HCT116 (cell line): ENCODE results near the gene CYP27A1.

Experiments used
- CEBPB ChIP-seq: IDR thresholded peaks from 2 replicates; pipeline ENCODE4 v1.6.1; 2012; ENCODE audit warnings: low read depth
- EZH2 ChIP-seq: fragments of 200-600 bp; sonication (generic); IDR thresholded peaks from 2 replicates; pipeline ENCODE4 v1.6.1; 2017; ENCODE audit warnings: antibody characterized with exemption, mixed run types
- EZH2phosphoT487 ChIP-seq: fragments of 200-600 bp; IDR thresholded peaks from 2 replicates; pipeline ENCODE4 v1.6.1; 2018; ENCODE audit warnings: antibody characterized with exemption, borderline replicate concordance
- JUND ChIP-seq: IDR thresholded peaks from 2 replicates; pipeline ENCODE4 v1.6.1; 2012
- POLR2A ChIP-seq: IDR thresholded peaks from 2 replicates; pipeline ENCODE4 v1.7.0; 2011; ENCODE audit warnings: borderline replicate concordance; ENCODE audit not compliant: insufficient read depth, insufficient read length; ENCODE audit errors: extremely low read depth
- POLR2AphosphoS5 ChIP-seq: IDR thresholded peaks from 2 replicates; pipeline ENCODE4 v1.6.1; 2011; ENCODE audit warnings: mild to moderate bottlenecking, low read depth, low read length, moderate library complexity
- SP1 ChIP-seq: IDR thresholded peaks from 2 replicates; pipeline ENCODE4 v1.6.1; 2012; ENCODE audit warnings: low read depth
- SRF ChIP-seq: IDR thresholded peaks from 2 replicates; pipeline ENCODE4 v1.6.1; 2012; ENCODE audit warnings: low read depth
- YY1 ChIP-seq: IDR thresholded peaks from 2 replicates; pipeline ENCODE4 v1.6.1; 2011; ENCODE audit warnings: low read length, low read depth, moderate library complexity, mild to moderate bottlenecking; ENCODE audit not compliant: insufficient replicate concordance; ENCODE audit errors: extremely low read depth
- ZNF274 ChIP-seq: fragments of 200-500 bp; sonication (Bioruptor generic); IDR thresholded peaks from 2 replicates; pipeline ENCODE4 v1.6.1; 2014; ENCODE audit warnings: mild to moderate bottlenecking, low read depth, low read length, inconsistent platforms
- TF ChIP-seq, protein P1 (sequence below), 3 experiments: fragments of 200-600 bp in 1 of 3; sonication (generic) in 1 of 3; IDR thresholded peaks in 2 of 3; conservative IDR thresholded peaks in 1 of 3; 2 replicates each; pipeline ENCODE4 v1.5.1; 2012 to 2017; ENCODE audit warnings: low read depth in 2 of 3, low read length in 2 of 3, antibody characterized with exemption in 1 of 3, borderline replicate concordance in 1 of 3, control low read depth in 1 of 3, mild to moderate bottlenecking in 1 of 3, mixed read lengths in 1 of 3, mixed run types in 1 of 3, moderate library complexity in 1 of 3; ENCODE audit not compliant: insufficient read depth in 1 of 3
- TF ChIP-seq, protein P2 (sequence below): IDR thresholded peaks from 2 replicates; pipeline ENCODE4 v1.6.1; 2011; ENCODE audit warnings: mild to moderate bottlenecking, low read length, moderate library complexity; ENCODE audit not compliant: insufficient replicate concordance; ENCODE audit errors: extremely low read depth
- TF ChIP-seq, protein P3 (sequence below): IDR thresholded peaks from 2 replicates; pipeline ENCODE4 v1.6.1; 2012

DNA sequence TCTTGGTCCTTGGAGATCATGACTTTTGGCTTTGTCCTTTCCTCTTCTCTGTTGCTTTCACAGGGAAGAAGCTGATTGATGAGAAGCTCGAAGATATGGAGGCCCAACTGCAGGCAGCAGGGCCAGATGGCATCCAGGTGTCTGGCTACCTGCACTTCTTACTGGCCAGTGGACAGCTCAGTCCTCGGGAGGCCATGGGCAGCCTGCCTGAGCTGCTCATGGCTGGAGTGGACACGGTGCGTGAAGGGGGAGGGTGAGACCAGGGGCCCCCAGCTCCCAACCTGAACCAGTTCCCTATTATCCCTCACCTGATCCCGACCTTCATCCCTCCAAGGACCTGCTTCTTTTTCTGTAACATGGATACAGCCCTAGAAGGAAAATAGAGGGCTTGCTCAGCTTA is 30.9 kb downstream of the CYP27A1 start:
- TF ChIP-seq EZH2phosphoT487 (no peak), SRF (no peak), POLR2A (no peak), ZNF274 (no peak), SP1 (no peak), CEBPB (no peak), EZH2 (no peak), POLR2AphosphoS5 (no peak), YY1 (no peak), JUND (no peak)
- TF ChIP-seq, protein P1, sequence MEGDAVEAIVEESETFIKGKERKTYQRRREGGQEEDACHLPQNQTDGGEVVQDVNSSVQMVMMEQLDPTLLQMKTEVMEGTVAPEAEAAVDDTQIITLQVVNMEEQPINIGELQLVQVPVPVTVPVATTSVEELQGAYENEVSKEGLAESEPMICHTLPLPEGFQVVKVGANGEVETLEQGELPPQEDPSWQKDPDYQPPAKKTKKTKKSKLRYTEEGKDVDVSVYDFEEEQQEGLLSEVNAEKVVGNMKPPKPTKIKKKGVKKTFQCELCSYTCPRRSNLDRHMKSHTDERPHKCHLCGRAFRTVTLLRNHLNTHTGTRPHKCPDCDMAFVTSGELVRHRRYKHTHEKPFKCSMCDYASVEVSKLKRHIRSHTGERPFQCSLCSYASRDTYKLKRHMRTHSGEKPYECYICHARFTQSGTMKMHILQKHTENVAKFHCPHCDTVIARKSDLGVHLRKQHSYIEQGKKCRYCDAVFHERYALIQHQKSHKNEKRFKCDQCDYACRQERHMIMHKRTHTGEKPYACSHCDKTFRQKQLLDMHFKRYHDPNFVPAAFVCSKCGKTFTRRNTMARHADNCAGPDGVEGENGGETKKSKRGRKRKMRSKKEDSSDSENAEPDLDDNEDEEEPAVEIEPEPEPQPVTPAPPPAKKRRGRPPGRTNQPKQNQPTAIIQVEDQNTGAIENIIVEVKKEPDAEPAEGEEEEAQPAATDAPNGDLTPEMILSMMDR (IDR thresholded peaks at IDR 0.05 in 2 of 3, conservative IDR thresholded peaks at IDR 0.05 in 1 of 3; ENCODE audit: borderline replicate concordance in 1 of 3, insufficient read depth in 1 of 3, low read depth in 2 of 3, low read length in 2 of 3): no peak
- TF ChIP-seq, protein P2, sequence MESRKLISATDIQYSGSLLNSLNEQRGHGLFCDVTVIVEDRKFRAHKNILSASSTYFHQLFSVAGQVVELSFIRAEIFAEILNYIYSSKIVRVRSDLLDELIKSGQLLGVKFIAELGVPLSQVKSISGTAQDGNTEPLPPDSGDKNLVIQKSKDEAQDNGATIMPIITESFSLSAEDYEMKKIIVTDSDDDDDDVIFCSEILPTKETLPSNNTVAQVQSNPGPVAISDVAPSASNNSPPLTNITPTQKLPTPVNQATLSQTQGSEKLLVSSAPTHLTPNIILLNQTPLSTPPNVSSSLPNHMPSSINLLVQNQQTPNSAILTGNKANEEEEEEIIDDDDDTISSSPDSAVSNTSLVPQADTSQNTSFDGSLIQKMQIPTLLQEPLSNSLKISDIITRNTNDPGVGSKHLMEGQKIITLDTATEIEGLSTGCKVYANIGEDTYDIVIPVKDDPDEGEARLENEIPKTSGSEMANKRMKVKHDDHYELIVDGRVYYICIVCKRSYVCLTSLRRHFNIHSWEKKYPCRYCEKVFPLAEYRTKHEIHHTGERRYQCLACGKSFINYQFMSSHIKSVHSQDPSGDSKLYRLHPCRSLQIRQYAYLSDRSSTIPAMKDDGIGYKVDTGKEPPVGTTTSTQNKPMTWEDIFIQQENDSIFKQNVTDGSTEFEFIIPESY: no peak
- TF ChIP-seq, protein P3, sequence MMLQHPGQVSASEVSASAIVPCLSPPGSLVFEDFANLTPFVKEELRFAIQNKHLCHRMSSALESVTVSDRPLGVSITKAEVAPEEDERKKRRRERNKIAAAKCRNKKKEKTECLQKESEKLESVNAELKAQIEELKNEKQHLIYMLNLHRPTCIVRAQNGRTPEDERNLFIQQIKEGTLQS: no peak
